ENCODE measurements around the gene TEAD2. TPM values are rescaled to one million over a fixed set of nuclear protein-coding genes. Genes with fewer than 3 reads are reported as not detected.

TEAD2 gene
- total RNA-seq, 4 donors from 2014 or later = 1.3 to 17.6 (median 9.8) TPM

DNA sequence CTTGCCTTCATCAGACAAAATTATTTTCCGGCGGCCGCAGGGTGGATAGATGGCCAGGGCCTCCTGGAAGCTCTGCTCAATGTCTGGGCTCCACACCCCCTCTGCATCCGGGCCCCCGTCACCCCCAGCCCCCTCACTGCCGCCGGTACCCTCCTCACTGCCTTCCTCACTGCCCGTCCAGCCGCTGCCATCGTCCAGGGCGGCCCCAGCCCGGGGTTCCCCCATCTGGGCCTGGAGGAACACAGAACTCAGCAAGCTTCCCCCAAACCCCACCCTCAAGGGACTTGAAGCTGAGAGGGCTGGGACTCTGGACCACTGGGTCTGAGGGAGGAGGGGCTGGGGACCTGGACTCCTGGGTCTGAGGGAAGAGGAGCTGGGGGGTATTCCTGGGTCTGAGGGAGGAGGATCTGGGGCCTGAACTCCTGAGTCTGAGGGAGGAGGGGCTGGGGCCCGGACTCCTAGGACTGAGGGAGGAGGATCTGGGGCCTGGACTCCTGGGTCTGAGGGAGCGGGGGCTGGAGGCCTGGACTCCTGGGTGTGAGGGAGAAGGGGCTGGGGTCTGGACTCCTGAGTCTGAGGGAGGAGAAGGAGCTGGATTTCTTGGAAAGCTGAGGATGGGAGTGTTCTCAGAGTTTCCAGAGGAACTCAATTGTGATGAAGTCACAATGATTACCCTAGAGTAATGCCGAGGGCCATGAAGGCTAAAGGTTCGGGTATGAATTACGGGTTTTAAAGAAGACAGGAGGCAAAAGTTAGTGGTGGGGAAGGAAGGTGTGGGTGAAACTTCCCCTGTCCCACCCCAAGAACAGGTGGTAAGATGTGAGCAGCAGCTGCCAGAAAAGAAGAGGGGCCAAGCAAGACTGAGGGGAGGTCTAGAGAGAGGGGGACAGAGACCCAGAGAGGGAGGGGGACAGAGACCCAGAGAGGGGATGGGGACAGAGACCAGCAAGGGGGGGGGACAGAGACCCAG is 2.1 kb downstream of the TEAD2 start:
- no peak for DNase-seq (ENCODE audit: low spot score in 2 of 2)
- intact Hi-C loops (cut with DNase I; ENCODE audit: low total_unique reads) = no loop called here
- 69 to 78% methylated on average over 13 to 17 of the region's 17 CpGs for WGBS, 2 donors
- no peak overlapping the region for H3K4me3 ChIP-seq (ENCODE audit: low read depth, poor library complexity, severe bottlenecking)
- TF ChIP-seq, protein P1, sequence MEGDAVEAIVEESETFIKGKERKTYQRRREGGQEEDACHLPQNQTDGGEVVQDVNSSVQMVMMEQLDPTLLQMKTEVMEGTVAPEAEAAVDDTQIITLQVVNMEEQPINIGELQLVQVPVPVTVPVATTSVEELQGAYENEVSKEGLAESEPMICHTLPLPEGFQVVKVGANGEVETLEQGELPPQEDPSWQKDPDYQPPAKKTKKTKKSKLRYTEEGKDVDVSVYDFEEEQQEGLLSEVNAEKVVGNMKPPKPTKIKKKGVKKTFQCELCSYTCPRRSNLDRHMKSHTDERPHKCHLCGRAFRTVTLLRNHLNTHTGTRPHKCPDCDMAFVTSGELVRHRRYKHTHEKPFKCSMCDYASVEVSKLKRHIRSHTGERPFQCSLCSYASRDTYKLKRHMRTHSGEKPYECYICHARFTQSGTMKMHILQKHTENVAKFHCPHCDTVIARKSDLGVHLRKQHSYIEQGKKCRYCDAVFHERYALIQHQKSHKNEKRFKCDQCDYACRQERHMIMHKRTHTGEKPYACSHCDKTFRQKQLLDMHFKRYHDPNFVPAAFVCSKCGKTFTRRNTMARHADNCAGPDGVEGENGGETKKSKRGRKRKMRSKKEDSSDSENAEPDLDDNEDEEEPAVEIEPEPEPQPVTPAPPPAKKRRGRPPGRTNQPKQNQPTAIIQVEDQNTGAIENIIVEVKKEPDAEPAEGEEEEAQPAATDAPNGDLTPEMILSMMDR (IDR thresholded peaks at IDR 0.05) = no peak
- TF ChIP-seq POLR2A (IDR thresholded peaks at IDR 0.05) = no peak

DNA sequence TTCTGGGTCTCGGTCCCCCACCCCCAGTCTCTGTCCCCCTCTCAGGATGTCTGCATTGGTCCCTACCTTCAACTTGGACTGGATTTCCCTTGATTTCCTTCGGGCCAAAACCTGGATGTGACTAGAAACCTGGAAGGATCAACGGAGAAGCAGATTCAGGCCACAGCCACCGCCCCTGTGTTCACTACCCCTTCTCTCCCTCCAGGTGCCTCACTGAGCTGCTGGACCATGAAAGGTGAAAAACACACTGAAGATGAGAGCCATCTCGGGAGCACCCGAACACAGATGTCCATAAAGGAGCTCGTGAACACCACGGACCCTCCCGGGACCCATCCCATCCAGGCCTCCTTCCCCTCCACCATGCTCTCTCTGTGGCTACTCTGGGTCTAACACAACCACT is 5.0 kb downstream of the TEAD2 start:
- no peak overlapping the region for H3K4me3 ChIP-seq (ENCODE audit: low read depth, poor library complexity, severe bottlenecking)
- DNase-seq (ENCODE audit: low spot score in 2 of 2) = no peak
- whole genome bisulfite sequencing, 2 donors = 82 to 84% methylated on average over 9 of the region's 9 CpGs
- intact Hi-C loops (cut with DNase I; ENCODE audit: low total_unique reads) = no loop called here
- TF ChIP-seq POLR2A (IDR thresholded peaks at IDR 0.05) = no peak
- TF ChIP-seq, protein P1 (IDR thresholded peaks at IDR 0.05) = no peak

DNA sequence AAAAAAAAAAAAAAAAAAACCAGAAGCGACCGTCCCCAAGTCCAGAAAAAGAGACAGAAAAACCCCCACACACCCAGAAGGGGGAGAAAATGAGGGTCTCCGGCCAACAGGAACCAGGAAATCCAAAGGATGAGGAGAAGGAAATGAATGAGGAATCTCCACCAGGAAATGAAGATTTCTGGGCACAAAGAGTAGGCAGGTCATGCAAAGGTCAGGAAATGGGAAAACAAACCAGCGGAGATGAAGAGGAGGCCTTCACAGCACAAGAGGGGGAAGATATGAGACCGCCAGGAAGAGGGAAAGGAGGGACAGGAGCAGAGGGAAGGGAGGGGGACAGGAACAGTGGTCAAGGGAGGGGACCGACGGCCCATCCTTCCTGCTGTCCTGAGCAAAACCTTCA is 5.8 kb downstream of the TEAD2 start:
- no peak for DNase-seq (ENCODE audit: low spot score in 2 of 2)
- WGBS, 2 donors = 68 to 72% methylated on average over 7 of the region's 7 CpGs
- intact Hi-C loops (cut with DNase I; ENCODE audit: low total_unique reads) = no loop called here
- TF ChIP-seq, protein P1 (IDR thresholded peaks at IDR 0.05) = no peak
- TF ChIP-seq POLR2A (IDR thresholded peaks at IDR 0.05) = no peak
- no peak overlapping the region for H3K4me3 ChIP-seq (ENCODE audit: low read depth, poor library complexity, severe bottlenecking)

DNA sequence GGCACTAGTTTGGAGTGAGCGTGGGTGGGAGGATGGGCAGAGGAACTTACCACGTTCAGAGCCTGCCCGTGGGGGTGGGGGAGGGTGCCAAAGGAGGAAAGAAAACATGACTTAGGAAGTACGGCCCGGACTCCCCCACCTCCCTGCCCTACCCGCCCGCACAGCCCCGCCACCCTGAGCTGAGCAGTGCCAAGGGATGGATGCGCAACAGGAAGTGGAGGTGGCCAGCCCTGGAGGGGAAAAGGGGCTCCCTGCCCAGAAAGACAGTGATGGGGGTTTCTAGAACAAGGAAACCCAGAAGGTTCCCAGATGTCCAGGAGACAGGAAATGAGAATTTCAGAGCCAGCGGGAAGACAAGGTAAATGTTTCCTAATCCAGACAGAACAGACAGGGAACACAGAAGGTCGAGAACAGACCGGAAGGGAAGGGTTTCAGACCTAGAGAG is 6.3 kb downstream of the TEAD2 start:
- intact Hi-C loops (cut with DNase I; ENCODE audit: low total_unique reads) = no loop called here
- DNase-seq (ENCODE audit: low spot score in 2 of 2) = no peak
- TF ChIP-seq POLR2A (IDR thresholded peaks at IDR 0.05) = no peak
- TF ChIP-seq, protein P1 (IDR thresholded peaks at IDR 0.05) = no peak
- 55 to 64% methylated on average over 12 of the region's 12 CpGs for WGBS, 2 donors
- no peak overlapping the region for H3K4me3 ChIP-seq (ENCODE audit: low read depth, poor library complexity, severe bottlenecking)

DNA sequence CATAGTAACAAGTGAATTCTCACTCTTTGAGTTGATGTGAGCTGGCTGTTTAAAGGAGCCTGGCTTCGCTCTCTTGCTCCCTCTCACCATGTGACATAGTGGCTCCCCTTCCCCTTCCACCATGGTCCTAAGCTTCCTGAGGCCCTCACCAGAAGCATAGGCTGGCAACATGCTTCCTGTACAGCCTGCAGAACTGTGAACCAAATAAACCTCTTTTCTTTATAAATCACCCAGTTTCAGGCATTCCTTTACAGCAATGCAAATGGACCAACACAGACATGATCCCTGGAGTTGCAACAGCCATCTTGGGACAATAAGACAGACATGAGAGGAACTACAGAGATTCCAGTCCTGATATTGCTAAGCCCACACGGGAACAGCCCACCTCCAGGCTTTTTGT is 12.6 kb downstream of the TEAD2 start:
- no peak for DNase-seq (ENCODE audit: low spot score in 2 of 2)
- no peak overlapping the region for H3K4me3 ChIP-seq (ENCODE audit: low read depth, poor library complexity, severe bottlenecking)
- TF ChIP-seq, protein P1 (IDR thresholded peaks at IDR 0.05) = no peak
- no peak for TF ChIP-seq POLR2A (IDR thresholded peaks at IDR 0.05)
- WGBS, 2 donors = 92 to 94% methylated on average over 2 of the region's 2 CpGs
- intact Hi-C loops (cut with DNase I; ENCODE audit: low total_unique reads) = no loop called here

All from lower leg skin (tissue), 4 donors.